H9 (cell line): ENCODE results near the gene SLC25A48. TPM values are rescaled to one million over a fixed set of nuclear protein-coding genes. Genes with fewer than 3 reads are reported as not detected.

ENCODE experiments used
- DNase-seq: peaks from one replicate; pipeline ENCODE4 v3.0.0-alpha.2; 2017
- H2AFZ ChIP-seq: one replicate; pipeline ENCODE4 v1.6.1; 2013; ENCODE audit warnings: mild to moderate bottlenecking, low read length, control low read depth, moderate library complexity
- H2AK5ac ChIP-seq: 2 replicates; pipeline ENCODE4 v1.6.1; 2013; ENCODE audit warnings: low read length, control low read depth, mixed read lengths; ENCODE audit not compliant: insufficient read length
- H2BK120ac ChIP-seq: one replicate; pipeline ENCODE4 v1.6.1; 2013; ENCODE audit warnings: low read depth, mild to moderate bottlenecking, low read length, control low read depth, inconsistent platforms; ENCODE audit not compliant: poor library complexity, severe bottlenecking
- H2BK12ac ChIP-seq: 2 replicates; pipeline ENCODE4 v1.6.1; 2013; ENCODE audit warnings: low read length, control low read depth, mixed read lengths, low read depth; ENCODE audit not compliant: insufficient read length
- H2BK15ac ChIP-seq: 2 replicates; pipeline ENCODE4 v1.6.1; 2013; ENCODE audit warnings: low read depth, low read length, control low read depth
- H2BK20ac ChIP-seq: one replicate; pipeline ENCODE4 v1.6.1; 2013; ENCODE audit warnings: low read depth, mild to moderate bottlenecking, low read length, control low read depth, inconsistent platforms; ENCODE audit not compliant: poor library complexity, severe bottlenecking
- H2BK5ac ChIP-seq: 2 replicates; pipeline ENCODE4 v1.6.1; 2013; ENCODE audit warnings: low read length, control low read depth, mixed read lengths; ENCODE audit not compliant: insufficient read length
- H3K14ac ChIP-seq: 2 replicates; pipeline ENCODE4 v1.6.1; 2013; ENCODE audit warnings: low read length, control low read depth; ENCODE audit not compliant: insufficient read depth
- H3K18ac ChIP-seq: 2 replicates; pipeline ENCODE4 v1.6.1; 2013; ENCODE audit warnings: low read depth, mild to moderate bottlenecking, mixed read lengths, low read length, control low read depth; ENCODE audit not compliant: insufficient read length
- H3K23ac ChIP-seq: 2 replicates; pipeline ENCODE4 v1.6.1; 2013; ENCODE audit warnings: low read length, control low read depth, mixed read lengths, low read depth; ENCODE audit not compliant: insufficient read length
- H3K23me2 ChIP-seq: 2 replicates; pipeline ENCODE4 v1.6.1; 2013; ENCODE audit warnings: low read depth, mild to moderate bottlenecking, mixed read lengths, low read length, control low read depth; ENCODE audit not compliant: insufficient read length, poor library complexity, severe bottlenecking
- H3K27ac ChIP-seq: 2 replicates; pipeline ENCODE4 v1.5.1; 2013; ENCODE audit warnings: low read length, control low read depth, mixed read lengths, low read depth; ENCODE audit not compliant: insufficient read length
- H3K27me3 ChIP-seq: 2 replicates; pipeline ENCODE4 v1.6.1; 2013; ENCODE audit warnings: low read length, control low read depth, inconsistent platforms; ENCODE audit not compliant: insufficient read depth
- H3K4ac ChIP-seq: 2 replicates; pipeline ENCODE4 v1.6.1; 2013; ENCODE audit warnings: low read depth, mild to moderate bottlenecking, control low read depth, inconsistent platforms, low read length, moderate library complexity
- H3K4me1 ChIP-seq: 2 replicates; pipeline ENCODE4 v1.6.1; 2013; ENCODE audit warnings: low read length, control low read depth, inconsistent platforms; ENCODE audit not compliant: insufficient read depth
- H3K4me2 ChIP-seq: 2 replicates; pipeline ENCODE4 v1.6.1; 2013; ENCODE audit warnings: low read length, control low read depth, mixed read lengths; ENCODE audit not compliant: insufficient read length, insufficient read depth
- H3K56ac ChIP-seq: 2 replicates; pipeline ENCODE4 v1.6.1; 2013; ENCODE audit warnings: low read depth, mild to moderate bottlenecking, mixed read lengths, low read length, control low read depth; ENCODE audit not compliant: insufficient read length
- H3K79me1 ChIP-seq: 2 replicates; pipeline ENCODE4 v1.6.1; 2013; ENCODE audit warnings: low read depth, mild to moderate bottlenecking, moderate library complexity, low read length, control low read depth, inconsistent platforms; ENCODE audit not compliant: insufficient read depth, poor library complexity, severe bottlenecking
- H3K79me2 ChIP-seq: 2 replicates; pipeline ENCODE4 v1.6.1; 2013; ENCODE audit warnings: low read length, control low read depth, inconsistent platforms; ENCODE audit not compliant: insufficient read depth
- H3K9ac ChIP-seq: 2 replicates; pipeline ENCODE4 v1.6.1; 2013; ENCODE audit warnings: low read length, control low read depth, mixed read lengths; ENCODE audit not compliant: insufficient read length; ENCODE audit errors: extremely low read depth
- H3K9me3 ChIP-seq: one replicate; pipeline ENCODE4 v1.6.1; 2013; ENCODE audit warnings: low read depth, low read length, inconsistent platforms; ENCODE audit not compliant: control insufficient read depth
- H3T11ph ChIP-seq: one replicate; pipeline ENCODE4 v1.6.1; 2013; ENCODE audit warnings: mild to moderate bottlenecking, low read length, control low read depth, inconsistent platforms
- H4K20me1 ChIP-seq: one replicate; pipeline ENCODE4 v1.6.1; 2013; ENCODE audit not compliant: control insufficient read depth, insufficient read length, insufficient read depth
- H4K5ac ChIP-seq: 2 replicates; pipeline ENCODE4 v1.6.1; 2013; ENCODE audit warnings: low read depth, mild to moderate bottlenecking, mixed read lengths, low read length, control low read depth; ENCODE audit not compliant: insufficient read length
- H4K8ac ChIP-seq: replicated peaks from 2 replicates; pipeline ENCODE4 v1.6.1; 2013; ENCODE audit warnings: low read length, control low read depth, mixed read lengths, low read depth; ENCODE audit not compliant: insufficient read length
- H4K91ac ChIP-seq: 2 replicates; pipeline ENCODE4 v1.6.1; 2013; ENCODE audit warnings: low read depth, mild to moderate bottlenecking, moderate library complexity, mixed read lengths, low read length, control low read depth; ENCODE audit not compliant: insufficient read length
- H3K27ac Mint-ChIP-seq, 3 experiments: 2 replicates in 2 of 3; 3 replicates in 1 of 3; pipeline ENCODE4 v1.8.0; 2020 to 2021; ENCODE audit warnings: mixed read lengths in 3 of 3, mild to moderate bottlenecking in 1 of 3, moderate library complexity in 1 of 3
- H3K27me3 Mint-ChIP-seq: 2 replicates; pipeline ENCODE4 v1.8.0; 2021; ENCODE audit warnings: low read depth, mild to moderate bottlenecking, moderate library complexity, mixed read lengths
- H3K36me3 Mint-ChIP-seq, 3 experiments: 2 replicates in 2 of 3; 3 replicates in 1 of 3; pipeline ENCODE4 v1.8.0; 2020 to 2021; ENCODE audit warnings: low read depth in 3 of 3, mixed read lengths in 3 of 3; ENCODE audit not compliant: insufficient read depth in 1 of 3
- H3K4me1 Mint-ChIP-seq, 2 experiments: 2 replicates each; pipeline ENCODE4 v1.8.0; 2020; ENCODE audit warnings: mixed read lengths in 2 of 2
- H3K4me3 Mint-ChIP-seq, 2 experiments: 2 replicates in 1 of 2; 3 replicates in 1 of 2; pipeline ENCODE4 v1.8.0; 2020 to 2021; ENCODE audit warnings: mild to moderate bottlenecking in 2 of 2, mixed read lengths in 2 of 2, moderate library complexity in 1 of 2
- H3K9me3 Mint-ChIP-seq, 2 experiments: 2 replicates in 1 of 2; 3 replicates in 1 of 2; pipeline ENCODE4 v1.8.0; 2020; ENCODE audit warnings: mild to moderate bottlenecking in 2 of 2, mixed read lengths in 2 of 2, moderate library complexity in 1 of 2
- WGBS: extraction: QIAGEN DNeasy Blood & Tissue Kit; methylation state at CpG from one replicate; pipeline ENCODE4 v1.1.7; 2013; ENCODE audit warnings: missing lambda C conversion rate, low lambda C conversion rate, mixed read lengths; ENCODE audit not compliant: insufficient read length; ENCODE audit errors: extremely low coverage; 5-methylcytosine and 5-hydroxymethylcytosine counted together
- total RNA-seq: library from RNA; stranded (reverse); gene quantifications from 2 replicates; pipeline ENCODE4 v1.2.1, GENCODE V29; 2021
- TF ChIP-seq, protein P1 (sequence below): fragments of 200-600 bp; sonication (generic); conservative IDR thresholded peaks from 3 replicates; pipeline ENCODE4 v1.8.0; 2021; ENCODE audit warnings: antibody characterized with exemption, mild to moderate bottlenecking

Gene SLC25A48
- total RNA-seq, 1 experiment from 2014 or later, result 0.66 TPM

DNA sequence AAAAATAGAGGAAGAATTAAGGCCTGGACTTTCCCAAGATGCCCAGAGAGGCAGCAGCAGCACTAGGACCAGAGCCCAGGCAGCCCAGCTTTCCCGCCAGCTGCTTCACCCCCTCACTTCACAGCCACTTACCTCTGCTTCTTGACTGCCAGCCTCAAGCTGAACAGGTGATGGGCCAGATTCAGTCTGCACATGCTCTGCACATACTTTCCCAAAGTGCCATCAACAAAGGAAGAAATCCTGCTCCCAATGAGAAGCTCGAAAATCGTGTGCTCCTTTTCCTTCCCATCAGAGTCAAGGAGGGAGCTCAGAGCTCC lies 4.1 kb upstream of the SLC25A48 start:
- Mint-ChIP-seq H3K27me3 (peaks cover 72% of the 10 kb centered on the region), H3K4me1 (peaks cover 7 to 14% of the 10 kb centered on the region in 2 experiments), H3K9me3 (no peaks in the 10 kb centered on the region), H3K27ac (no peak overlapping the region), H3K4me3 (no peak overlapping the region), H3K36me3 (no peaks in the 10 kb centered on the region)
- TF ChIP-seq, protein P1, sequence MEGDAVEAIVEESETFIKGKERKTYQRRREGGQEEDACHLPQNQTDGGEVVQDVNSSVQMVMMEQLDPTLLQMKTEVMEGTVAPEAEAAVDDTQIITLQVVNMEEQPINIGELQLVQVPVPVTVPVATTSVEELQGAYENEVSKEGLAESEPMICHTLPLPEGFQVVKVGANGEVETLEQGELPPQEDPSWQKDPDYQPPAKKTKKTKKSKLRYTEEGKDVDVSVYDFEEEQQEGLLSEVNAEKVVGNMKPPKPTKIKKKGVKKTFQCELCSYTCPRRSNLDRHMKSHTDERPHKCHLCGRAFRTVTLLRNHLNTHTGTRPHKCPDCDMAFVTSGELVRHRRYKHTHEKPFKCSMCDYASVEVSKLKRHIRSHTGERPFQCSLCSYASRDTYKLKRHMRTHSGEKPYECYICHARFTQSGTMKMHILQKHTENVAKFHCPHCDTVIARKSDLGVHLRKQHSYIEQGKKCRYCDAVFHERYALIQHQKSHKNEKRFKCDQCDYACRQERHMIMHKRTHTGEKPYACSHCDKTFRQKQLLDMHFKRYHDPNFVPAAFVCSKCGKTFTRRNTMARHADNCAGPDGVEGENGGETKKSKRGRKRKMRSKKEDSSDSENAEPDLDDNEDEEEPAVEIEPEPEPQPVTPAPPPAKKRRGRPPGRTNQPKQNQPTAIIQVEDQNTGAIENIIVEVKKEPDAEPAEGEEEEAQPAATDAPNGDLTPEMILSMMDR, result no peak; the same call in 2 of the 3 replicates
- Histone ChIP-seq H2AK5ac (no peak overlapping the region), H3K4me1 (no peaks in the 10 kb centered on the region; the same call in 1 of the 2 replicates), H3K23me2 (peaks cover 7% of the 10 kb centered on the region), H3T11ph (no peak overlapping the region), H2BK15ac (no peak overlapping the region), H2BK20ac (no peak overlapping the region), H3K14ac (no peak overlapping the region), H2BK12ac (no peak overlapping the region), H3K79me2 (no peaks in the 10 kb centered on the region), H4K20me1 (no peaks in the 10 kb centered on the region), H2BK5ac (no peak overlapping the region), H3K9me3 (no peaks in the 10 kb centered on the region), H3K9ac (no peak overlapping the region), H3K23ac (no peak overlapping the region), H3K18ac (no peak overlapping the region), H3K27ac (no peak overlapping the region), H3K79me1 (no peaks in the 10 kb centered on the region), H4K5ac (no peak overlapping the region), H3K56ac (no peak overlapping the region), H4K91ac (no peak overlapping the region), H3K4ac (no peak overlapping the region), H4K8ac (no peak overlapping the region), H2BK120ac (no peak overlapping the region), H2AFZ (no peak overlapping the region), H3K27me3 (peaks cover 10% of the 10 kb centered on the region; the same call in 1 of the 2 replicates), H3K4me2 (no peak overlapping the region)
- no CpG with 5 or more reads among the region's 3 CpGs for WGBS
- DNase-seq, result no peak
